Fibroblast of the conjunctiva (primary cell): ENCODE results near the gene SYTL2.
"Not testable (repeated sequence)": the region's sequence is repeated elsewhere in the genome, so short reads cannot be mapped to it uniquely, and the experiment has no call there.

Experiments used
- DNase-seq: peaks from one replicate; pipeline ENCODE4 v3.0.0-alpha.2; 2010; ENCODE audit warnings: low read depth

Gene SYTL2

DNA sequence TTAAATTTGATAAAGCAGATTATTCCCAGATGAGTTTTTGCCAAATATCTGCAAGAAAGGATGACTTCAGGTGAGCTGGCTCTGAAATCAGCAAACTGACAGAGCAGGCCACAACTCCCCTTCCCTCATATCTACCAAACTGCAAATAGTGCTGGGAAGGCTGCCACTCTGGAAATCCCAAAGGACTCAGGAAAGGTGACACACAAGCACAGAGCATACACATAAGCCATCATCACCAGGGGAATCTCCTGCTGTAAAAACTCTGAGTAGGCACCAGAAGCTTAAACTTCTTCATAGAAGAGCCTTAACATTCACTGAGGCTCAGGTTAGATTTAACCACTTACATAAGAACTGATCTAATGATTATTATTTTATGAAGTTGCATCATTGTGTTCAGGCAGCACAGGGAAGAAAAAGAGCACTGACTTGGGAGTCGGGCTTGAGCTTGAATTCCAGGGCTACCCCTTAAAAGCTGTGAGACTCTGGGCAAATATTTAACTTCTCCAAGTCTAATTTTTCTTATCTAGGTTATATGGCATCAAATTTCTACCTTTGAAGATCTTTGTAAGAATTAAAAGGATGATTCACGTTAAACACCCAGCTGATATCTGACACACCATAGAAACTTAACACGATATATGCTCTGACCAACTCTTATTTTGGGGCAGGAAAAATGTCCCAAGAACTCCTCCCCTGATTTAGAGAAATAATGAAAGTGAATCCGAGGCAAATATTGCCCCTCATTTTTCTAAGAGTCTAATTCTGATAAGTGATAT, 15.0 kb downstream of the SYTL2 start:
- no peak for DNase-seq

DNA sequence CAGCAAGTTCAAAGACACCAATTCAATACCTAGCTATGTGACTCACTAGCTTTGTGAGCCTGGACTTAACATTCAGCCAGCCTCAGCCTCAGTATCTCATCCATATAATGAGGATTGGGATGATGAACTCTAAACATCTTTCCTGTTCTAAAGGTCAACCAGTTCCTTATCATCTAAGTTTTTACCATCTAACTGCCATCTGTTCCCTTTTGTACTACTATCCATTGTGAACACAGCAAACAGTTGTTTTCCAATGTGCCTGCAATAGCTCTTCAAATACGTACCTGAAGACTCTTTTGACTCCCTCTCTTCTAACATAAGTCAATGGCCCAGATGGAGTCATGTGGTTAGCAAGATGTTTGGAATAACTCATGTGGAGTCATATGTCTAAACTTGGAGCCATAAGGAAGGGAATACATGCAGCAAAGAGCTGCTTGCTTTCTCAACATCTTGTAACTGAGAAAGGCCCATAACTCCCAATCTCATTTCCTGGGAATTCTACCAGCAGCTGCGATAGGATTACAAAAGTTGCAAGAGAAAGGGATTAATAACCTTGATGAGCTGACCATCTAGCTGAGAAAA, 19.4 kb downstream of the SYTL2 start:
- DNase-seq: no peak

DNA sequence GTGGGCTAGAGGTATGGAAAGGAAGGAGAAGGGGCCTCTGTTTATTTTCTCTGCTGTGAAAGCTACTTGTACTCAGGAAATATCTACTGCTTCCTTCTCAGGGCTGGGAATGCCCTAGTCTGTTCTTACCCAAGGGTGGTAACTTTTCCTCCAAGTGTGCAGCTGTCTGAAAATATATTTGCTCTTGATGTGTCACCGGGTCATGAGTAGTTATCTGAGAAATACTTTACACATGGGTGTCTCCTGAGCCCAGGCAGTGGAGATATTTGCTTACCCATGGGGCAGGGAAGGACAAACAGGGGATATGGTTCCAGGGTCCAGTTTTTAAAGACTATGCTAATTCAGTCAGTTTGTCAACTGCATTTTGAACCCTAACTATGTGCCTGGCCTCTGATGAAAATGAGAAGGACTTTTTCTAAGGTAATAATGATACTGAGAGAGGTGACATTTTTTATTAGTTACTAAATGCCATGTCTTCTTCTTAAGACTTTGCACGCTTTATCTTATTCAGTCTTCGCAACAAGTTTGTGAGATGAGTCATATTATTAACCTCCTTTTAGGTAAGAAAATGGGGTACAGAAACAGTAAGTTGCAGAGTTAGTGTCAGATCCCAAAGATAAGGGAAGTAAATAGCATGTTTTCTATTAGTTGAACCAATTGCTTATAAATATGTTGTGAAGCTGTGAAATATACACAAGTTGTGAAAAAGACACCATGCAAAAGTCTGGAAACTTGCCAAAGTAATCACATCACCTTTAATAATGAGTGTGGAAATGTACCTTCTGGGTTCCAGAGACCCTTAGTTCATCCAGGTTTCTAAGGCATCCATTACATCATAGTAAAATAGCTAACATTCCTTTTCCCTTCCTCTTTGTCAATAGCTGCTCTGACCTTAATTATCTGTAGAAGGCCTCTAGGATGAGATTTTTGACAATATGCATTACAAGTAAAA, 22.9 kb downstream of the SYTL2 start:
- DNase-seq: no peak

DNA sequence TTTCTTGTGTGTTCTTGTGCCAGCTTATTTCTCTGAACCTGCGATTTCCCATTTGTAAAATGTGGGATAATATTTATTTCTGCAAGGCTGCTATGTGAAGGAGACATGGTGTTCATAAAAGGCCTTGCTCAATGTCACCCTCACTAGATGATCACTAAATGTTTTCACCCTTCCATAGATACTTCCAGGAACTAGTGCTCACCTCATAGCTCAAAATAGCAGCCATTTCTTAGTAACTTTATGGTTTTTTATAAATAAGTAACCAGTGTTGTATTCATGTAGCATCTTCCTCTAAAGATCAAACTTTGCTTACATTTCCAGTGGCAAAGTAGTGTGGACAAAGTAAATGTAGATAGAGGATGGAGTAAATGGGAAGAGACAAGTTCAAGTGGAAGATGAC, 23.8 kb downstream of the SYTL2 start:
- DNase-seq: no peak

DNA sequence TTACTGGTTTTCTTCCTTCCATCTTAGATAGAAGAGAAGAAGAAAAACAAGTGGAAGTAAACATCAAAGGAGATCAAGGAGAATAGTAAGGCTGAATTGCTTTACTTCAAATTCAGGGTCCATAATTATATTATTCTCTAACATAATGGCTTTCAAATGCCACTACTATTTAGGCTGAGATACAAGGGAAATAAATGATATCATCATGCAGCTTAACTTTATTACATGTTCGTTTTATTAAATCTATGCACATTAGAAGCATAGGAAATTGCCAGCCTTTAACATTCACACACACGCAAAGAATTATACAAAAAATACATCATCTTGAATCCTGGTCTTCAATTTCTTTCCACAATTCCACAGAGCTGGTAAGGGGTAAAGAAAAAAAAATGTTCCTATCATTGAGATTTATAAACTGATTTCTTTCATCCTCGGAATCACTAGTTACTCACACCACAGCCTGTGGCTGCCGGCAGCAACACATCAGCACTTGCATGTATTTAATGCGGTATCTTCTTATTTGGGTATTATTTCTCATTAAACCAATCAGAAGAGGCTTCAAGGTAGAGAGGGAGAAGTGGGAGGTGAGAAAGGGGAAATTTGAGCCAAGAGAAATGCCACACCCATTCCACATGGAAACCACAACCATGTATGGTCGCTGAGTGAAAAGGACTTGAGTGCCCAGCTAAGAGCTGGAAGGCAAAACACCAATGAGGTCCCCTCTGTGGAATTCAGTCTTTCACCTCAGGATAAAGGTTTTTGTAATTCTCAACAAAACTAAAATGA, 26.3 kb downstream of the SYTL2 start:
- no peak for DNase-seq

DNA sequence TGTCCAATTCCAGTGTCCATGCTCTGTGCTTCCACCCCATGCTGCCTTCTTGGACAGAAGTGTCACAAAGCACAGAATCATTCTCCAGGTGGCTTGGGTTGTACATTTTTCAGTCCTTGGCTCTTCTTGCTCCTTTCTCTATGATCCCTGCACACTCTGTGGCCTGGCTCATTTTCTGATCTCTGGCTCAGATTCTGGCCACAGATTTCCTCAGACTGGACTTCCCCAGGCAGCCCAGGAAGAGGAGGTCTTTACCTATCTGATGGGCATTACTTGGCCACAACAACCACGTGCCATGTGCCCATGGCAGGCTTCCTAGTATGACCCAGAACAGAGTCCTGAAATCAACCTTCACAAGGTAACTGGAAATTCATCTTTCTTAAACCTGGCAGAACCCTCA, 27.2 kb downstream of the SYTL2 start:
- no peak for DNase-seq

DNA sequence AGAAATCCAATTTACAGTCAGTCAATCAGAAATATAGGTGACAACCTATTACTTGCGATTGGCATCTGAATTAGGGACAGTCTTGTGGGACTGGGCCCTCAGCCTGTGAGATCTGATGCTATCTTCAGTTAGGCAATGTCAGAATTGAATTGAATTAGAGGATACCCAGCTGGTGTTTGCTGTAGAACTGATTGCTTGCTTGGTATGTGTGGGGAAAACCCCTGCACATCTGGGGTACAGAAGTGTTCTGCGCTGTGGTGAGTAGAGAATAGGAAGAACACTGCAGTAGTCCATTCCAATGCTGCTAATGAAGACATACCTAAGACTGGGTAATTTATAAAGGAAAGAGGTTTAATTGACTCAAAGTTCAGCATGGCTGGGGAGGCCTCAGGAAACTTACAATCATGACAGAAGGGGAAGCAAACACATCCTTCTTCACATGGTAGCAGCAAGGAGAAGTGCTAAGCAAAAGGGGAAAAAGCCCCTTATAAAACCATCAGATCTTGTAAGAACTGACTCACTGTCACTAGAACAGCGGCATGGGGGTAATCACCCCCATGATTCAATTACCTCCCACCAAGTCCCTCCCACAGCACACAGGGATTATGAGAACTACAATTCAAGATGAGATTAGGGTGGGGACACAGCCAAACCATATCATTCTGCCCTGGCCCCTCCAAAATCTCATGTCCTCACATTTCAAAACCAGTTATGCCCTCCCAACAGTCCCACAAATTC, 30.0 kb downstream of the SYTL2 start:
- DNase-seq: not testable (repeated sequence)

DNA sequence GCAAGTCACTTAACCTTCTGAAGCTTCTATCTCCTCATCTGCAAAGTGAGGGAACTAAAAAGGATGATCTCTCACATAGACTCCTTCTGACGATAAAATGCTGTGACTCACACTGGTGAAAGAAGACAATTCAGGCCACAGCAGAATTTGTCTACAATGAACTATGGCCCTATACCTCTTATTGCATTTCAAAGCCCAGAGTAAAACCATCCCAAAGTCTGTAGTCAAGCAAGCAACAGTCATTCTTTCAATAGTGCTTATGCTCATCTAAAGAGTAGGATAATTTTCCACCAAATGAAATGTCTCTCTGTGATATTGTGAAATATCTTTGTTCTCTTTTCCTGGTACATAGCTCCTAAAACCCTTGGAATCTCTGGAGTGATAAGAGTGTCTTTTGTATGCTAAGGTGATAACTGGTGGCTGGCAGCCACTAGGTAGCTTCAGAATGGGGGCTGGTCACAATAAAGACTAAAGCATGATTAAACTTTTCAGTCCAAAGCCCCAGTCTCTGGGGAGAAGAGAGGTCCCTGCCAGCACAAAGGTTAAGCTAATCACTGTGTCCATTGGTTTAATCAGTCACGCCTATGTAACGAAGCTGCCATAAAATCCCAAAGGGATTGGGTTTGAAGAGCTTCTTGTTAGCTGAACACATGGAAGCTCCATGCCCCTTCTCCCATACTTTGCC, 30.8 kb downstream of the SYTL2 start:
- no peak for DNase-seq

DNA sequence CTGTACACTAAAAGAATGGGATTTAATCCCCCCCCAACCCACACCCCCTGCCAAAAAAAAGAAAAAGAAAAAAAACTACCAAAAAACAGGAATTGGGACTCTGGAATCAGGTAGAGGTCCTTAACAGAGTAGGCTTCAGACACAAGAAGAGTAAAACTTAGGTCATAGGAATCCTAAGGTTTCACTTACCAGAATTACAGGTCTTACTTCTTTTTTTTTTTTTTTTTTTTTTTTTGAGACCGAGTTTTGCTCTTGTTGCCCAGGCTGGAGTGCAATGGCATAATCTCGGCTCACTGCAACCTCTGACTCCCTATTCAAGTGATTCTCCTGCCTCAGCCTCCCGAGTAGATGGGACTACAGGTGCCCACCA, 33.4 kb downstream of the SYTL2 start:
- DNase-seq: not testable (repeated sequence)

DNA sequence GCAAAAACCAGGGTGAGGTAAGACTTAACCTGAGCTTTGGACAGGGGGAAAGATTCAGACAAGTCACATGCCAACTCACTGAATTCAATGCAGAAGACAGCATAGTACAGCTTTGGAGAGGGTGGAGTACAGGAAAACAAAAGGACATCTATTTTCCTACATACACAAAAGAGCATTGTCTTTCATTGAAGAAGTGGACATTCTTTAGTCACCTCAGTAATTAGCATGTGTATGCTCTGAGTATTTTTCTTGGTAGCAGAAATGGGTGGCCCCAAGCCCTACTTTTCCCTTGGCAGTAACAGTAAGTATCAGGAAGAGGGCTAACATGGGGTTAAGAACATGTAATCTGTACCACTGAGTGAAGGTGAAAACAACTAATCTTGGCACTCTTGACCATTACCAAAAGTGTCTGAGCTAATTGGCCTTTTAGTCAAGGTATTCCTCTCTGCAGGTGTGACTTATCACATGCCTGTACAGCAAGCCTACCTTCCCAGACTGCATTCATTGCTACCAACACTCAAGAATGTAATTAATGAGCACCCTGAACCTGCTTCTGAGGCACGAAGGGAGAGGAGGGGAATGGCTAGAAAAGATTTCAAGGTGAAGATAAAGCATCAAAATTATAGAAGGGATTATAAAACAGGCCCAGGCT, 33.9 kb downstream of the SYTL2 start:
- DNase-seq: no peak

DNA sequence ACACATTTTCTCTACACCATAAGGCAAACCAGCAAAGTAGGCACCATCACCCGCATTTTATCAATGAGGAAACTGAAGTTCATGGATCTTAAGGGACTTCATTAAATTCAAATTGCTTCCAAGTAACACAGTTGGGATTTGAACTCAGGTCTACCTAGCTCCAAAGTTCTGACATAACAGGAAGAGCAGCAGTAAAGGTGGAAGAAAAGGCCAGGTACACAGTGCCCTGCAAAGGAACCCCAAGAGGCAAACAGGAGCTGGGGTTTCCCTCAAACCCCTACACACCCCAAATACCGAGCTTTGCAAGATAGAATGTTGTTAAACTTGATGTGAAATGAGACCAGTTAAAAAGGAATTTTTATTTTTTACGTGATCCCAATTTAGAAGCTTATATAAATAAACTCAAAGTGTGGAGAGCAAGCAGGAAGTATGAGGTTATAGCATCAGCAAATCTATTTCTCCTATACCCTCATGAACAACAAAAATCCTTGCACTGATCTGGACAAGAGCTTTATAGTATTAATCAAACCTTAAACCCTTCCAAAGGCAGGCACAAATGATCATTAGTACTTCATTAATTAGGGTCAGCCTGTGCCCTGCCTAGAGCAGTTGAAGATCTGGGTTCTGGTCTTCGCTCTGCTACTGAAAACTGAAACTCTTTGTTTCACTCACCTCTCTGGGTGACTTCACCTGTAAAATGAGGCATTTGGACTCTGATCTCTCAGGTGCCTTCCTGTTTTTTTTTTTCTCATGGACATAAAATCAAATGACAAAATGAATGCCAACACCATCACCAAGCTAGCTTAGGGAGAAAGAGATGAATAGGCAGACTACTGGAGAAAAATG, 36.5 kb downstream of the SYTL2 start:
- DNase-seq: no peak

DNA sequence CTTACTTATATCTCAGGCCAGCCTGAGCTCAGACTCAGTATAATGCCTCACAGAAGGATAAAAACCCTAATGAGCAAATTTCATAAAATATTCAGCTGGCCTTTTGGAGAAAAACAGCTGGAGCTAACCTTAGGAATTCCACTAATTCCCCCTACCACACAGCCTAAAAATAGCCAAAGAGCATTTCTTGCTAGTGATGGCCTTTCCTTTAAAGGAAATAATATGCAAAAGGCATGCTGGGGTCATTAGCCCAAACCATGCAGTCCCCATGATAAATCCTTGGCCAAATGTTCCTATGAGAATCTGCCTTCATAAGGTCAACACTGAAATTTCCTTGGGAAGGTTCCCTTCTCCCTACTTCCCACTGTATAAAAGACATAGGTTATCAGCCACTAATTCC, 38.2 kb downstream of the SYTL2 start:
- DNase-seq: no peak

DNA sequence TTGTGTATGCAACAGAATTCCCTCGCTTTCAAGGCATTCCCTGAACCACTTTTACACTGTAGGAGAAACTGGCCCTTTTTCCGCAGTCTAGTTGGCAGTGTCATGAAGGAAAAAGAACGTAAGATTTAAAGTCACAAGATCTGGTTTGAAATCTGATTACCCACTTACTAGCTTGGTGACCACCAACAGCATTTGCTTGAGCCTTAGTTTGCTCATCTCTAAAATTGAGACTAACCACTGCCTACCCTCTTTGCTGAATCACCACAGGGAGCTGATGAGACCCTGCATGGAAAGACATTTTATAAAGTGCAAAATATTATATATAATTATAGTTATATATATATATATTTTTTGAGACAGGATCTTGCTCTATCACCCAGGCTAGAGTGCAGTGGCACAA, 39.4 kb downstream of the SYTL2 start:
- no peak for DNase-seq

DNA sequence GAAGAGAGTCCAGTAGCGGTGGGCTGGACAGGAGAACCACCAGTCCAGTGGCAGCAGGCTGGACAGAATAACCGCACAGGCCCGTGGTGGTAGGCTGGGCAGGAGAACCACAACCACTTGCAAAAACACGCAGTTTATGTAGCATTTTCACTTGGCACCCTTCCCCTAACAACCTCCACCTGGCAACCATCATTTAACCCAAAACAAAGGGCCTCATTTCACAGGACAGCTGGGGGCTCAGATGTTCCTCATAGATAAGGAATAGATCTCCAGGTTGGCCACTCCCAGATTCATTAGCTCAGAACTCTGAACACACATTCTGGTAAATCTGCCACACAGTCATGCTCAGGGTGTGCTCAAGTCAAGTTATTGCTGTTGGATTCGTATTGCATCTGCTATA, 41.2 kb downstream of the SYTL2 start:
- DNase-seq: no peak

DNA sequence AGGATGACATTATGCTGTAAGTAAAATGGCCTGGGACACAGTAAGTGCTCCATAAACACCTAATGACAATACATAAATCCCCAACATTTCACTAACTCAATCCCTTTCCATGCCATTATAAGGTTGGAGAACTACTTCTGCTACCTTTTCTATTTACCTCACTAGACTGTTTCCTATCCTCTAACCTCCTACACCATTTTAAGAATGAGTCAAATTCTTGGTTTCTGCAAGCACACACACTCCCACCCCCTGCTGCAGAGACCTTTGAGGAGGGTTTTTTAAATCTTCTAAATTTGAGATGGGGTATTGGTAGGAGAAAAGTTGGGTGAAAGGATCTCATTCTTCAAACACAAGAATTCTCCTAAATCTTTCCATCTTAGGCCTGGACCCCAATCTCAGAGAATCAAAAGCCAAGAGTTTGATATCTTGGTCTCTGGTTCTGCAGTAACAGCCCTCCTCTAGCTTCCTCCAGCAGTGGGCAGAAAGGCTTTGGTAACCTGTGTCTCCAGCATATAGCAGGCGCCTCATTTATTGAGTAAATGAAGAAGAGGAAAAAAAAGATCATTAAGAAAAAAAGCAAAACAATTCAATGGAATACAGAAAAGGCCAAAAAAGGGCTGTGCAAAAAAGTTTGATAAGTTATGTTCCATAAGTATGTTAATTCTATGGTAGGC, 42.3 kb downstream of the SYTL2 start:
- DNase-seq: no peak

DNA sequence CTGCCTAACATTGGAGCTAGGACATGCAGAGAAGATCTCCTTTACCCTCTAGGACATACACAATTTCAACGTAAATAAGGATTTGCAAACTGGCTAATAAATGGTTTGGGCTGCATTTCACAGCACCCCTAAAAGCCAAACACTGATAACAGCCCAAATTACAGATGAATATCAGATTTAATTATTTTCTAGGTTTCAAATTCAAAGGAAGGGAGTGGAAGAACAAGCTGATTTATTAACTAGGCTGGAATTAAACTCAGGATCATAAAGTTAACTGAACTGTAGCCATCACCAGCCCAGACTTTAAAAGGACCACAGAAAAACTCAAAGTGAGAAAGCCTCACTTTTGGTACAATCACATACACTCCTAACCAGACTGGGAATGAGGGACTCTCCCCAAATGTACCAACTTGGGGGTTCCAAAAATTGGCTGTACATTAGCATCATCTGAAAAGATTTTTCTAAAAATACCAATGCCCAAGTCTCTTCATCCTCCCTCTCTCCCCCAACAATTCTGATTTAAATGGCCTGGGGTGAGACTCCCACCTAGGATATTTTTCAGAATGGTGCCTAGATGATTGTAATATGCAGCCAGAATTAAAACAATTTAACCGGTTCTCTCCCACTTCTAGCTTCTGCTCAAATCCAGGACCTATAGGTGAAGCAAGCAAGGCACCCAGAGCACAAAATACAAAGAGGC, 43.5 kb downstream of the SYTL2 start:
- no peak for DNase-seq

DNA sequence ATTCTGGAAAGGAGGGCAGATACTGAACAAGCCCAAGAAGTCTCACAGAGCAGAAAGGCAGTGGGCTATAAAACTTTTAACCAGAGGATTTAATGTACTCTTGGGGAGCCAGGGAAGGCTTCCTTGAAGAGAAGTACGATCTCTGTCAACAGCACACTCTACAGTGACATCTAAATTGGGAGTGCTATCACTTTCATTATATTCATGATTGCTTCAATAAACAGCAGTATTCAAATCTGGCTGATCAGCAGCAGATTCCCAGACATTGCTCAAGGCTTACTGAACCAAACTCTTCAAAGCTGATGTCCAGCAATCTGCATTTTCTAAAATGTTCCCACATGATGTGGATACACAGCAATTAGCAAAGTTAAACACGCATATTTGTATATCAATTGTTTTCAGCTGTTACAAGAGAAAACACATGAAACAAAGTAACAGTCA, 44.2 kb downstream of the SYTL2 start:
- no peak for DNase-seq

DNA sequence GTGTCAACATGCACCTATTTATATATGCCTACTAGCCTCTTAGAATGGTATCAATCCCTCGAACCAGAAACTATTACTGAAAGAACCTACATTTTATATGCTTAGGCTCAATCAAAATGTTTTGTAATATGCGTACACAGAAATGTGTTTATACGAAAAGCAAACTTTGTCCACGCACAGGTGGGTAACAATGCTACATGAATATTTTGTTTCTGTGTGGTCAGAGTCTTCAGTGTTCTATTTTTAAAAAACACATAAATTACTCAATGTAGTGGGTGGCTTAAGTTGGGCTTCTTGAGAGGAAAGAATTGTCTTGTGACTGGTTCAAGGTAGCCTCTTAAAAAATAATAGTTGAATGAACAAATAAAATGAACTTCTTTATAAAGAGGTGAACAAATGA, 46.1 kb downstream of the SYTL2 start:
- DNase-seq: no peak
